T-helper 22 cell (primary cell): Measurements from ENCODE around the gene FMNL1.

Source experiments
- DNase-seq: peaks from one replicate; pipeline ENCODE4 v3.0.0-alpha.2; 2020; ENCODE audit warnings: low read depth

Gene FMNL1

DNA sequence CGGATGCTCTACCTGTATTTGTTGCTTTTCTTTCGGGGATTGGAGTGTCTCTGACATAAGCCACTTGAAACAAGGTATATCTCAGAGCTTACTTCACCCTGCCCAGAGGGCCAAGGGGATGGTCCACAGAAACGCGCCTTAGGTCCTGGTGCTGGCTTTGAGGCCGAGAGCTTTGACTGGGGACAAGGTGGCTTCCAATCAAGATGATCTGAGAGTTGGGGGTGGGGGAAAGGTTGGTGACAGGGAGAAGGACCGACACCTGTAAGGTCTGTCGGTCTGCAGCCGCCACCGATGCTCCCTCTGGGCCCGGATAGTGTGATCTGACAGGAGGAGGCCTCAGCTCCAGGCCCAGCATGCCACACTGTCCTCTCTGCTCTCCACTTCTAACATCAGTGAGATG, 62.0 kb downstream of the FMNL1 start:
- DNase-seq = no peak

DNA sequence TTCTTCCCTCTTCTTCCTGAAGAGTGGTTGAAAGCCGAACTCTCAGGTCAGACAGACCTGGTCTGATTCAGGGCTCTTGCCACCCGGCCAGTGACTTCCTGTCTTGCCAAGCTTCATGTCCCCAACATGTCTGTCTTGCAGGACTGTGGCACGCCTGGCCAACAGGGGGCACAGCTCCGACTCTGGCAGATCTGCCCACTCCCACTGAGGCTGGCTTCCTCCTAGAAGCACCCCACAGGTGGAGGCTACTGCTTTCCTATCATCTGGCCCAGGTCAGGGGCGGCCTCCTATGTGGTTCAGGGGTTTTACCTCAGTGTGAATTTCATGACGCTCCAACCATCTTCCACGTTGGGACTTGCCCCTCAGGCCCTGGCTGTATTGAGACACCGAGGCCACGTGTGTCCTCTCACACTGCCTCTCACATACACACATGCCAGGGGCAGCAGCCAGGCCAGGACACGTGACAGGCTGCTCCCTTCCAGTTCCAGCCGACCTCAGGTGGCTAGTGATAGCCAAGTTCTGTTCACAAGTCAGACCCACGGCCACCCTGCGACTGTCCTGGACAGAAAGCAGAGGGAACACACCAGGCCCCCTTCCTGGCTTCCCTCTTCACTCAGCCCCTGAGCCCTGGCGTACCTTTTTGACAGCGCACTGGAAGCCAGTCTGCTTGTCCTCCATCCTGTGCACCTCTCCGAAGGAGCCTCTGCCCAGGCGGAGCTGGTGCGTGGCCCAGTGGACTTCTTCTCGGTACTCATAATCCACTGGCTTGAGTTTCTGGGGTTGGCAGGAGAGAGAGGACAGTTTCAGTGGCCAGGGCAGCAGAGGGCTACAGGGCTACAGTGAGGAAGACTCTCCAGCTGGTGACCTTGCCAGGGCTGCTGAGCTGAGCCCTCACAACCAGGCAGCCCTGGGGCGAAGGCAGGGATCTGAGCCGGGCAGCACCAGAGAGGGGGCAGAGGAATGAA, 62.8 kb downstream of the FMNL1 start:
- no peak for DNase-seq

DNA sequence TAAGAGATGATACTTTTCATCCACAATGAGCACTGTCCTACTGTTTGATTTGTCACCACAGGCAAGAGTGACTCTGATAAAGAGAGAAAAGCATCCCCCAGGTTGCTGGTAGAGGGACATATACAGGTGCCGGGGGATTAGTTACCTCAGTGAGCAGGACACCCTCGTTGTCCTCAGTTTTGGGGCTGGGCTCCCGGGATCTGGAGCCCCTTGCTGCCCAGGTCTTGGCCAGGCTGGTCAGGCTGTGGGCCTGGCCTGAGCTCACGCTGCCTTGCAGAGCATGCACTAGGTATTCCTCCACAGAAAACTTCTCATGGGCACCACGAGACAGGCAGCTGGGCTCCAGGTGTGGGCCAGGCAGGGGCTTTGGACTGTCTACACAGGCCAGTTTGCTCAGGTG, 64.6 kb downstream of the FMNL1 start:
- no peak for DNase-seq

DNA sequence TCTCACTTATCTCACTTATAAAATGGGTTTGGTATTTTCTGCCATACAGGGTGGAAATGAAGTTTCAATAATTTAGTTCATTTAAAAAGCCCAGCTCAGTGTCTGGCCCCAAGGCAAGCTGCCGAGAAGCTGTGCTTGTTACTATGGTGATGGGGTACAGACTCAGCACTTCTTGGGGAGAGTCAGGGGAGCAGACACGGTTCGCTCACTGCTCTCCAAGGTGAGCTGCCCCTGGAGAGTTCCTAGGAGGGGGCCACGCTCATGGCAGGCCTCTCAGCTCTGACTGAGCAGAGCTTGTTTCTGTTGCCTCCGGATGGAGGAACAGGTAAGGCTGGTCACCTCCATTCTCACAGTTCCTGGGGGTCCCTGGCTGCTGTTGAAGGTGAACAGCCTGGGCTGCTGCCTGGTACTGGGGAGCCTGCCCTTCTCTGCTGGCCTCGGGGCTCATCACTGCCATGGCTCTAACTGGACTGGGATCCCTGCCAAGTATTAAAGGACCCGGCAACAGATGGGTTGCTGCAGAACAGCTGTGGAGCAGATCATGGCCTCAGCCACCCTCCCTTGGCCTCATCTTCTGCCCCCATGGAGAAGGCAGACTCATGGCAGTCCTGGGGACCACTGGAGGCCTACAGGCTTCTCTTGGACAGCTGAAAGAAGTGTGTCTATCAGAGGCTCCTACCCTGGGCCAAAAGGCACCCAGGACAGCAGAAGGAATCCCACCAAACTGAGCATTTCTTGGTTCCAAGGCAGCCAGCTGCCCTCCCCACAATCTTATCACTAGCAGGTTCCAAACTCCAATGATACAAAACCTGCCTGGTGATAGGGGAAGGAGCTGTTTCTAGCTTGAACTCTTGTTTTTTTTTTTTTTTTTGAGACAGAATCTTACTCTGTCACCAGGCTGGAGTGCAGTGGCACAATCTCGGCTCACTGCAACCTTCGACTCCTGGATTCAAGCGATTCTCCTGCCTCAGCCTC, 66.1 kb downstream of the FMNL1 start:
- DNase-seq = no peak

- DNase-seq = no peak
Measured at GRCh38 chr17:45288825-45289224, 67.1 kb downstream of the FMNL1 start.

GRCh38 chr17:45289301-45290268, 67.9 kb downstream of the FMNL1 start:
- DNase-seq = no peak

- DNase-seq = no peak
Measured at GRCh38 chr17:45290269-45290765, 68.6 kb downstream of the FMNL1 start.

DNA sequence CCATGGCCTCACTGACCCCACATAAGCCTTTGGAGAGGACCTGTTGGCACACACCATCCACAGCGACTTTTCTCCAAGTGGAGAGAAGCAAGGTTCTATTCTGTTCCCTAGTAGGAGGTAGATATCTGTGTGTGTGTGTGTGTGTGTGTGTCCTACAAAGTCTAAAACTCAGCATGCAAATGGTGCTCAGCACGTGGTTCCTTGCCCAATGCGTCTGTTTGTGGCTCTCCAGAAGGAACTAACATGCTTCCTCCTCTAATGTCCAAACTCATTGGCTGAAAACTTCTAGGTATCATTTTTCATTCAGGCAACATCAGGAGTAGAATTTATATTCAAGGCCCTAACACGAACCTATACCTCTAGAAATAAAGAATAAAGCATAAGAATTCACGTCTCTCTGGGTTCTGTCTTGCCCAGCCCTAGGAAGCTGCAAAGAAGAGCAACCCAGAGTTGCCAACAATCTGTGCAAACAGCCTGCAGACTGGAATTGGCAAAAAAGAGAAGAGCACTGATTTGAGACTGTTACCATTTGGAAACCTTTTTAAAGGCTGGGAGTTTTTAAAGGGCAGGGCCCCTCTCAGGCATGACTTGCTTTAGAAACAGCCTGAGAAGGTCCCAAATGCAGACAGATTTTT, 69.6 kb downstream of the FMNL1 start:
- DNase-seq = no peak

DNA sequence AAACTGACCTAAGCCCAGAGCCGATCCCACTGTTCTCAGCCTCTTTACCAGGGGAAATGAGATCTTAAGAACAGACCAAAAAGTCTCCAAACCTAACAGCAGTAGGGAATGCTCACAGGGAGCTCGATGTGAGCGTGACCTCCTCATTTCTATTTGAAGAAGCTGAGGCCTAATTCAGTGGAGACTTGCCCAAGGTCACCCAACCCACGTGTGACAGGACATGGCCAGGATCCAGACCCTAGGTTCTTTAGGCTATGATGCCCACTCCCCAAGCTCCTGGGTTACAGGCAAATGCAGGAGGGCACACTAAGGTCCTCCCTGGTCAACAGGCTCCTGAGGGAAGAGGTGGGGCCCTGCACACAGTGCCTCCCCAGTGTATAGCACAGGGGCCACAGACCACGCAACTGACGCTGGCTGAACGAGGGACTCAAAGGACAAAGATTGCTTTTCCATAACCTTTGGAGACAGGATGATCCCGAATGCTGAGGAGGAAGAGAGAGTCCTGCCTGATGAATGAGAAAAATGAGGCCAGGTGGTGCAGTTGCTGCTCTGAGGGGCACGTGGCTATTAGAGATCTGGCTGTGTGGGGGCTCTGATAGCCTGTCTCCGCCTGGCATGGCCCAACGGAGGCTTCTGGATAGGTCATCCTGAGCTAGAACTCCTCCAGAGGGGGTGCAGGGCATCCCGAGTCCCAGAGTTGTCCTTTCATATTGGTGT, 71.2 kb downstream of the FMNL1 start:
- DNase-seq = no peak

GRCh38 chr17:45293413-45294211, 71.9 kb downstream of the FMNL1 start:
- DNase-seq = no peak

- DNase-seq = no peak
Measured at GRCh38 chr17:45294506-45294905, 72.8 kb downstream of the FMNL1 start.

DNA sequence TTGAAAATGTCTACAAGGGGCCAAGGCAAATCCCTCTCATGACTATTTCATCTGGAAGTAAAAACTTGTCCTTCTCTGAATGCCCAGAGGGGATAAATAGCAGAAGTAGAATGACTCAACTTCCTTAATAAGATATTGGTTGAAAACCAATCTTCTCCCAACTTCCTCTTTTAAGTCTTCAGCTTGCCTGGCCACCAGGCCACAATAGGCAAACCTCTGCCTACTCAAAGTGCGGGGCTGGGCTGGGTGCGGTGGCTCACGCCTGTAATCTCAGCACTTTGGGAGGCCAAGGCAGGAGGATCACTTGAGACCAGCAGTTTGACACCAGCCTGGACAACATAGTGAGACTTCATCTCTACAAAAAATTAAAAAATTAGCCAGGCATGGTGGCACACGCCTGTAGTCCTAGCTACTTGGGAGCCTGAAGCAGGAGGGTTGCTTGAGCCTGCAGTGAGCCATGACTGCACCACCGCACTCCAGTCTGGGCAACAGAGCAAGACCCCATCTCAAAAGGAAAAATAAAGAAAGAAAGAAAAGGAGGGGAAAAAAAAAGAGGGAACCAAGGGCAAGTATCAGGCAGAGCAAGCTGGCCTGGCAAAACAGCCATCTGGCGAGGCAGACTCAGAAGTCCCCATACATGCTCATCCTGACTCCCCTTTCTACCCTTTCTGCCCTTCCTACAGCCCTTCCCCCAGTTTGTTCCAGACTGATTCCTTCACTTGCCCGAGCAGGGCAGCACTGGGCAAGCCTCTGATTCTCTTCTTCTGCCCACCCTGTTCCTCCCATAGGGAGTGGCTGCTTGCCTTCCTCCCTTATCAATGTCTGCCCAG, 74.5 kb downstream of the FMNL1 start:
- no peak for DNase-seq

DNA sequence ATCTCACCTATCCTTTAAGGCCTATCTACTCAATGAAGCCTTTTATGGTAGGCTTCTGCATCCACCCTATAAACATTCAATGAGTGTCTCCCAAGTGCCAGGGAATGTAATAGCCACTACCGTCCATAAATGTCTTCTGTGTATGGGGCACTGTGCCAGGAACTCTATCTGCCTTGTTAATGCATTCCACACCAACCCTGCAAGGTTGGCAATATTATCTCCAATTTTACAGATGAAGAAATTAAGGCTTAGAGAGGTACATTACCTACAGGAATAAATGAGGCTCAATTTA, 75.1 kb downstream of the FMNL1 start:
- DNase-seq = no peak
